Neural progenitor cell (in vitro differentiated cells): ENCODE measurements around the gene MED12L. TPM values are rescaled to one million over a fixed set of nuclear protein-coding genes. Genes with fewer than 3 reads are reported as not detected.

ENCODE experiments used
- DNase-seq: peaks from one replicate; pipeline ENCODE4 v3.0.0-alpha.2; 2016; ENCODE audit warnings: low spot score
- H2AFZ ChIP-seq: fragments of 200-600 bp; sonication (generic); replicated peaks from 2 replicates; pipeline ENCODE4 v1.6.1; 2016; ENCODE audit warnings: antibody characterized with exemption
- H3F3A ChIP-seq: fragments of 200-600 bp; sonication (generic); 2 replicates; pipeline ENCODE4 v1.6.1; 2016; ENCODE audit warnings: antibody characterized with exemption, low read depth
- H3K27ac ChIP-seq: fragments of 200-600 bp; sonication (generic); 2 replicates; pipeline ENCODE4 v1.5.1; 2016; ENCODE audit warnings: mild to moderate bottlenecking
- H3K27me3 ChIP-seq: fragments of 200-600 bp; sonication (generic); 2 replicates; pipeline ENCODE4 v1.6.1; 2016; ENCODE audit warnings: mild to moderate bottlenecking, moderate library complexity
- H3K36me3 ChIP-seq: fragments of 200-600 bp; sonication (generic); 2 replicates; pipeline ENCODE4 v1.5.1; 2016
- H3K4me1 ChIP-seq: fragments of 200-600 bp; sonication (generic); 2 replicates; pipeline ENCODE4 v1.6.1; 2016; ENCODE audit warnings: mixed run types
- H3K4me2 ChIP-seq: fragments of 200-600 bp; sonication (generic); 2 replicates; pipeline ENCODE4 v1.6.1; 2016
- H3K4me3 ChIP-seq: fragments of 200-600 bp; sonication (generic); 2 replicates; pipeline ENCODE4 v1.5.1; 2016
- H3K79me2 ChIP-seq: fragments of 200-600 bp; sonication (generic); 2 replicates; pipeline ENCODE4 v1.6.1; 2016; ENCODE audit warnings: low read depth
- H3K9ac ChIP-seq: fragments of 200-600 bp; sonication (generic); 2 replicates; pipeline ENCODE4 v1.6.1; 2016
- H3K9me3 ChIP-seq: fragments of 200-600 bp; sonication (generic); 2 replicates; pipeline ENCODE4 v1.5.1; 2016; ENCODE audit warnings: low read depth
- H4K20me1 ChIP-seq: fragments of 200-600 bp; sonication (generic); 2 replicates; pipeline ENCODE4 v1.6.1; 2016; ENCODE audit warnings: low read depth
- H3K27ac Mint-ChIP-seq: 3 replicates; pipeline ENCODE4 v1.8.0; 2021; ENCODE audit warnings: mixed read lengths
- H3K27me3 Mint-ChIP-seq: 2 replicates; pipeline ENCODE4 v1.8.0; 2022; ENCODE audit warnings: low read depth, mild to moderate bottlenecking, inconsistent platforms, moderate library complexity, mixed read lengths; ENCODE audit not compliant: insufficient read depth
- H3K36me3 Mint-ChIP-seq: 3 replicates; pipeline ENCODE4 v1.8.0; 2021; ENCODE audit warnings: mixed read lengths
- H3K4me1 Mint-ChIP-seq: 3 replicates; pipeline ENCODE4 v1.8.0; 2021; ENCODE audit warnings: mixed read lengths
- H3K4me3 Mint-ChIP-seq: 3 replicates; pipeline ENCODE4 v1.8.0; 2021; ENCODE audit warnings: mild to moderate bottlenecking, moderate library complexity, mixed read lengths
- H3K9me3 Mint-ChIP-seq: 3 replicates; pipeline ENCODE4 v1.8.0; 2020; ENCODE audit warnings: mixed read lengths
- CTCF ChIP-seq: fragments of 200-600 bp; sonication (generic); IDR thresholded peaks from 2 replicates; pipeline ENCODE4 v1.5.1; 2017; ENCODE audit warnings: antibody characterized with exemption, mild to moderate bottlenecking
- EZH2 ChIP-seq: fragments of 200-600 bp; sonication (generic); IDR thresholded peaks from 2 replicates; pipeline ENCODE4 v1.6.1; 2017; ENCODE audit warnings: antibody characterized with exemption, mild to moderate bottlenecking, moderate library complexity
- EZH2phosphoT487 ChIP-seq: fragments of 200-600 bp; sonication (generic); IDR thresholded peaks from 2 replicates; pipeline ENCODE4 v1.6.1; 2017; ENCODE audit warnings: antibody characterized with exemption
- total RNA-seq: library from RNA; depleted of rRNA; stranded (reverse); fragments of >200 nt; gene quantifications from 2 replicates; pipeline ENCODE4 v1.2.3, GENCODE V29; 2015; ENCODE audit warnings: low replicate concordance

Gene MED12L
- total RNA-seq, 1 donor from 2014 or later: 16.5 TPM

DNA sequence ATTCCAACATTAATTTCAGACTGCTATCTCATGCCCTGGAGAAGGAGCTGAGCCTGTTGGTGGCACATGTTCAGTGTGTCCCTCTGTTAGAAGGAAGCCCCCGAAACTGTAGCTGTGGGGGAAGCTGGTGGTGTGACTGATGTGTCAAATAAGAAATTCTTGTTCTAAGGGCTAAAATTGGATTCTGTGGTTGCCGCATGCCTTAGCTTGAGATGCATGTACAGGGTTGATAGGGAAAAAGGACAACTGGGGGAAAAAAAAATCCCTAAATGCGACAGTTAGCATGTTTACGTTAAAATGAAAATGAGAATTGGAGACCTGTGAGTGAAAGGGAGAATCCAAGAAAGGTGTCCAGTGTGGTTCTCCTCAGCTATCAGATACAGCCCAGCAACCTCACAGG lies 58.6 kb downstream of the MED12L start:
- Histone ChIP-seq H3K4me3 (no peak overlapping the region), H3K79me2 (no peaks in the 10 kb centered on the region), H3K9me3 (no peaks in the 10 kb centered on the region), H3K9ac (no peak overlapping the region), H3F3A (no peaks in the 10 kb centered on the region), H3K4me2 (no peak overlapping the region), H3K36me3 (peaks cover 10% of the 10 kb centered on the region), H2AFZ (no peak overlapping the region), H3K27ac (no peak overlapping the region), H3K27me3 (no peaks in the 10 kb centered on the region), H3K4me1 (peaks cover 2% of the 10 kb centered on the region), H4K20me1 (no peaks in the 10 kb centered on the region)
- Mint-ChIP-seq H3K4me3 (no peak overlapping the region), H3K27ac (no peak overlapping the region), H3K4me1 (no peaks in the 10 kb centered on the region), H3K27me3 (peaks cover 5% of the 10 kb centered on the region), H3K9me3 (peaks cover 1% of the 10 kb centered on the region), H3K36me3 (peaks cover 4% of the 10 kb centered on the region)
- no peak for DNase-seq
- no peak for TF ChIP-seq EZH2
- no peak for TF ChIP-seq CTCF
- TF ChIP-seq EZH2phosphoT487: no peak

DNA sequence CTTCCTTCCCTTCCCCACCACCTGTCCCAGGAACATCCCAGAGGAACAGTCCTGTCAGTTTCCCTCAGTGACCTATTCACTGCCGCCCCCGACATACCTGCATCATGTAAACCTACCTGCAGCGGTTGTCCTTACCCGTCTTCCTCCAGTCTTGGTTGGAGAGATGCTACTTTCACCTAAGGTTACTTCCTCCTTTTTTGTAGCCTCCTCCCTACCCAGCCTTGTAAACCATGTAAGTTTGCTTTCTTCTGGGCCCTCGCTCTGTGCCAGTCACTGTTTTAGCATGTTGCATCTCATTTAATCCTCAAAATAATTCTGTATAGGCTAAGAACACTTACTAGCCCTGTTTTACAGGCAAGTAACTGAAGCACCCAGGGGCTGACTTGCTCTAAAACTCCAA lies 59.3 kb downstream of the MED12L start:
- no peak overlapping the region for H3K4me2 ChIP-seq
- no peak overlapping the region for H3K4me3 Mint-ChIP-seq
- H3K27ac Mint-ChIP-seq: no peak overlapping the region

GRCh38 chr3:151145713-151146070 lies 60.2 kb downstream of the MED12L start:
- no peak for DNase-seq
- Mint-ChIP-seq H3K27ac (no peak overlapping the region), H3K4me3 (no peak overlapping the region), H3K9me3 (no peaks in the 10 kb centered on the region), H3K27me3 (peaks cover 5% of the 10 kb centered on the region), H3K4me1 (no peaks in the 10 kb centered on the region), H3K36me3 (peaks cover 4% of the 10 kb centered on the region)
- H3K4me1 ChIP-seq: peaks cover 2% of the 10 kb centered on the region
- TF ChIP-seq EZH2: no peak
- TF ChIP-seq EZH2phosphoT487: no peak
- no peak for TF ChIP-seq CTCF
- no peaks in the 10 kb centered on the region for H3K79me2 ChIP-seq
- H3K27ac ChIP-seq: no peak overlapping the region
- H3K9me3 ChIP-seq: no peaks in the 10 kb centered on the region
- H3F3A ChIP-seq: no peaks in the 10 kb centered on the region
- H4K20me1 ChIP-seq: no peaks in the 10 kb centered on the region
- H3K4me2 ChIP-seq: peak overlapping the region; percentile 18
- H3K4me3 ChIP-seq: no peak overlapping the region
- no peaks in the 10 kb centered on the region for H3K36me3 ChIP-seq
- no peak overlapping the region for H2AFZ ChIP-seq
- H3K9ac ChIP-seq: no peak overlapping the region
- H3K27me3 ChIP-seq: no peaks in the 10 kb centered on the region

More for the DNA sequence above, 59.3 kb downstream of the MED12L start:
- H3K27me3 ChIP-seq: no peaks in the 10 kb centered on the region
- no peaks in the 10 kb centered on the region for H4K20me1 ChIP-seq
- H3K79me2 ChIP-seq: no peaks in the 10 kb centered on the region
- no peak overlapping the region for H3K27ac ChIP-seq
- H3K9me3 ChIP-seq: no peaks in the 10 kb centered on the region
- no peaks in the 10 kb centered on the region for H3K4me1 Mint-ChIP-seq
- no peak overlapping the region for H3K4me3 ChIP-seq
- H3K4me1 ChIP-seq: peaks cover 2% of the 10 kb centered on the region
- no peaks in the 10 kb centered on the region for H3F3A ChIP-seq
- peaks cover 2% of the 10 kb centered on the region for H3K36me3 Mint-ChIP-seq
- no peak for DNase-seq
- TF ChIP-seq EZH2 (no peak), EZH2phosphoT487 (no peak), CTCF (no peak)
- no peak overlapping the region for H3K9ac ChIP-seq
- H3K27me3 Mint-ChIP-seq: peaks cover 5% of the 10 kb centered on the region
- H3K36me3 ChIP-seq: peaks cover 4% of the 10 kb centered on the region
- no peaks in the 10 kb centered on the region for H3K9me3 Mint-ChIP-seq
- H2AFZ ChIP-seq: no peak overlapping the region
